ENCODE measurements around the gene CIRBP. TPM values are rescaled to one million over a fixed set of nuclear protein-coding genes. Genes with fewer than 3 reads are reported as not detected.

The CIRBP gene
- total and polyA plus RNA-seq, 2 of the 13 experiments (the other 11 are each of a cell fraction or from before 2014, with no cell fraction given), result 133 to 140 TPM

GRCh38 chr19:1260749-1261537 is 8.2 kb upstream of the CIRBP start (continued):
- TF ChIP-seq HNF1B (CRISPR knock-in tag; IDR thresholded peaks at IDR 0.05) (no peak), ZNF430 (CRISPR knock-in tag; IDR thresholded peaks at IDR 0.05) (no peak; the same call in 1 of the 2 replicates), ARID5B (CRISPR knock-in tag; IDR thresholded peaks at IDR 0.05) (no peak), ZC3H13 (CRISPR knock-in tag; IDR thresholded peaks at IDR 0.05) (peak; percentile 26; the same call in 1 of the 2 replicates), ZNF672 (CRISPR knock-in tag; IDR thresholded peaks at IDR 0.05) (no peak), ZNF44 (CRISPR knock-in tag; IDR thresholded peaks at IDR 0.05) (no peak), PAX8 (CRISPR knock-in tag; IDR thresholded peaks at IDR 0.05; ENCODE audit: borderline replicate concordance) (no peak), AKAP8 (CRISPR knock-in tag; IDR thresholded peaks at IDR 0.05) (no peak), KMT2B (CRISPR knock-in tag; IDR thresholded peaks at IDR 0.05) (no peak), EED (CRISPR knock-in tag; IDR thresholded peaks at IDR 0.05) (peak; percentile 51; the same call in 1 of the 2 replicates), MZF1 (CRISPR knock-in tag; IDR thresholded peaks at IDR 0.05; ENCODE audit: borderline replicate concordance) (no peak), SAFB2 (CRISPR knock-in tag; IDR thresholded peaks at IDR 0.05; ENCODE audit: borderline replicate concordance, low read depth) (no peak), IKZF1 (IDR thresholded peaks at IDR 0.05) (no peak), ZBTB20 (CRISPR knock-in tag; IDR thresholded peaks at IDR 0.05; ENCODE audit: borderline replicate concordance, low read depth) (no peak), CHD2 (IDR thresholded peaks at IDR 0.05; ENCODE audit: low read depth, low read length) (no peak), ZNF468 (CRISPR knock-in tag; IDR thresholded peaks at IDR 0.05) (no peak), KAT2B (IDR thresholded peaks at IDR 0.05; ENCODE audit: borderline replicate concordance, low read depth, low read length) (no peak)
- TF ChIP-seq, protein P1, sequence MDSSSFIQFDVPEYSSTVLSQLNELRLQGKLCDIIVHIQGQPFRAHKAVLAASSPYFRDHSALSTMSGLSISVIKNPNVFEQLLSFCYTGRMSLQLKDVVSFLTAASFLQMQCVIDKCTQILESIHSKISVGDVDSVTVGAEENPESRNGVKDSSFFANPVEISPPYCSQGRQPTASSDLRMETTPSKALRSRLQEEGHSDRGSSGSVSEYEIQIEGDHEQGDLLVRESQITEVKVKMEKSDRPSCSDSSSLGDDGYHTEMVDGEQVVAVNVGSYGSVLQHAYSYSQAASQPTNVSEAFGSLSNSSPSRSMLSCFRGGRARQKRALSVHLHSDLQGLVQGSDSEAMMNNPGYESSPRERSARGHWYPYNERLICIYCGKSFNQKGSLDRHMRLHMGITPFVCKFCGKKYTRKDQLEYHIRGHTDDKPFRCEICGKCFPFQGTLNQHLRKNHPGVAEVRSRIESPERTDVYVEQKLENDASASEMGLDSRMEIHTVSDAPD (CRISPR knock-in tag; IDR thresholded peaks at IDR 0.05), result no peak
- TF ChIP-seq, protein P2, sequence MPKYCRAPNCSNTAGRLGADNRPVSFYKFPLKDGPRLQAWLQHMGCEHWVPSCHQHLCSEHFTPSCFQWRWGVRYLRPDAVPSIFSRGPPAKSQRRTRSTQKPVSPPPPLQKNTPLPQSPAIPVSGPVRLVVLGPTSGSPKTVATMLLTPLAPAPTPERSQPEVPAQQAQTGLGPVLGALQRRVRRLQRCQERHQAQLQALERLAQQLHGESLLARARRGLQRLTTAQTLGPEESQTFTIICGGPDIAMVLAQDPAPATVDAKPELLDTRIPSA (CRISPR knock-in tag; IDR thresholded peaks at IDR 0.05; ENCODE audit: borderline replicate concordance), result no peak
- TF ChIP-seq, protein P3, sequence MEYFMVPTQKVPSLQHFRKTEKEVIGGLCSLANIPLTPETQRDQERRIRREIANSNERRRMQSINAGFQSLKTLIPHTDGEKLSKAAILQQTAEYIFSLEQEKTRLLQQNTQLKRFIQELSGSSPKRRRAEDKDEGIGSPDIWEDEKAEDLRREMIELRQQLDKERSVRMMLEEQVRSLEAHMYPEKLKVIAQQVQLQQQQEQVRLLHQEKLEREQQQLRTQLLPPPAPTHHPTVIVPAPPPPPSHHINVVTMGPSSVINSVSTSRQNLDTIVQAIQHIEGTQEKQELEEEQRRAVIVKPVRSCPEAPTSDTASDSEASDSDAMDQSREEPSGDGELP (IDR thresholded peaks at IDR 0.05; ENCODE audit: borderline replicate concordance, low read depth), result no peak

Data from HepG2 (cell line).